ENCODE results near the gene HEY2. TPM values are rescaled to one million over a fixed set of nuclear protein-coding genes. Genes with fewer than 3 reads are reported as not detected.

The HEY2 gene
- total RNA-seq, 6 experiments from 2014 or later: not detected

DNA sequence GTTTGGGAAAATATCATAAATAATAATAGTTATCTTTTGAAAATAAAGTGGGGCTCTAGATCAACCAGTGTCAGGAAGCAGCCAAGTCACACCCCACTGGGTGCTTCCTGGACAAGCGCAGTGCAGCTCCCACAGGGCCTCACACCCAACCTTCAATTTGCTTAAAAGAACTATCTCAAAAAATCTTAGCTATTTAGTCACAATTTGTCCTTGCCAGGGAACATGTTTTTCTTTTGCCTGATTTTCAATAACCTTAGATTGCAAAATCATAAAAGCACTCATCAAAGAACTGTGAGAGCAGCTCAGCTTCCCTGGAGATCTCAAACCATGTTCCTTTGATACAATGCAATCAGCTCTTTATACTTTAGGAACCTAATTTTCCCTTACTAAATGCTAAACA is 39.7 kb downstream of the HEY2 start:
- Mint-ChIP-seq H3K27ac (peak overlapping the region; percentile 97), H3K4me3 (peak overlapping the region; percentile 89; the same call in 1 of the 2 replicates), H3K4me1 (ENCODE audit: low read depth) (peaks cover 46% of the 10 kb centered on the region), H3K36me3 (ENCODE audit: low read depth) (no peaks in the 10 kb centered on the region), H3K9me3 (no peaks in the 10 kb centered on the region), H3K27me3 (ENCODE audit: insufficient read depth) (no peaks in the 10 kb centered on the region; the same call in 1 of the 2 replicates)
- TF ChIP-seq, protein P1, sequence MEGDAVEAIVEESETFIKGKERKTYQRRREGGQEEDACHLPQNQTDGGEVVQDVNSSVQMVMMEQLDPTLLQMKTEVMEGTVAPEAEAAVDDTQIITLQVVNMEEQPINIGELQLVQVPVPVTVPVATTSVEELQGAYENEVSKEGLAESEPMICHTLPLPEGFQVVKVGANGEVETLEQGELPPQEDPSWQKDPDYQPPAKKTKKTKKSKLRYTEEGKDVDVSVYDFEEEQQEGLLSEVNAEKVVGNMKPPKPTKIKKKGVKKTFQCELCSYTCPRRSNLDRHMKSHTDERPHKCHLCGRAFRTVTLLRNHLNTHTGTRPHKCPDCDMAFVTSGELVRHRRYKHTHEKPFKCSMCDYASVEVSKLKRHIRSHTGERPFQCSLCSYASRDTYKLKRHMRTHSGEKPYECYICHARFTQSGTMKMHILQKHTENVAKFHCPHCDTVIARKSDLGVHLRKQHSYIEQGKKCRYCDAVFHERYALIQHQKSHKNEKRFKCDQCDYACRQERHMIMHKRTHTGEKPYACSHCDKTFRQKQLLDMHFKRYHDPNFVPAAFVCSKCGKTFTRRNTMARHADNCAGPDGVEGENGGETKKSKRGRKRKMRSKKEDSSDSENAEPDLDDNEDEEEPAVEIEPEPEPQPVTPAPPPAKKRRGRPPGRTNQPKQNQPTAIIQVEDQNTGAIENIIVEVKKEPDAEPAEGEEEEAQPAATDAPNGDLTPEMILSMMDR (IDR thresholded peaks at IDR 0.05): no peak
- DNase-seq: no peak

- no peaks in the 10 kb centered on the region; the same call in 1 of the 2 replicates for H3K27me3 Mint-ChIP-seq (ENCODE audit: insufficient read depth)
- TF ChIP-seq, protein P1 (IDR thresholded peaks at IDR 0.05): no peak
- no peaks in the 10 kb centered on the region for H3K9me3 Mint-ChIP-seq
- peak; percentile 26 for DNase-seq
- H3K4me3 Mint-ChIP-seq: peak overlapping the region; percentile 89
- peaks cover 46% of the 10 kb centered on the region for H3K4me1 Mint-ChIP-seq (ENCODE audit: low read depth)
- H3K36me3 Mint-ChIP-seq (ENCODE audit: low read depth): no peaks in the 10 kb centered on the region
- peak overlapping the region; percentile 97 for H3K27ac Mint-ChIP-seq
These were observed 40.3 kb downstream of the HEY2 start for GRCh38 chr6:125789576-125790357.

GRCh38 chr6:125790358-125791150 is 41.1 kb downstream of the HEY2 start, which contains the start of gene NCOA7:
TSS of gene NCOA7 (plus strand) at chr6:125790960. CDS start at chr6:125815355, 24,395 bp downstream.
- Mint-ChIP-seq H3K4me3 (peak within 1 kb of the TSS; percentile 99), H3K27ac (peak within 1 kb of the TSS; percentile 97), H3K27me3 (ENCODE audit: insufficient read depth) (no peaks in the 10 kb centered on the region; the same call in 1 of the 2 replicates), H3K36me3 (ENCODE audit: low read depth) (no peaks in the 10 kb centered on the region), H3K9me3 (no peaks in the 10 kb centered on the region), H3K4me1 (ENCODE audit: low read depth) (peaks cover 53% of the 10 kb centered on the region)
- TF ChIP-seq, protein P1 (IDR thresholded peaks at IDR 0.05): peak; percentile 33; the same call in 1 of the 2 replicates
- DNase-seq: peak; percentile 43

DNA sequence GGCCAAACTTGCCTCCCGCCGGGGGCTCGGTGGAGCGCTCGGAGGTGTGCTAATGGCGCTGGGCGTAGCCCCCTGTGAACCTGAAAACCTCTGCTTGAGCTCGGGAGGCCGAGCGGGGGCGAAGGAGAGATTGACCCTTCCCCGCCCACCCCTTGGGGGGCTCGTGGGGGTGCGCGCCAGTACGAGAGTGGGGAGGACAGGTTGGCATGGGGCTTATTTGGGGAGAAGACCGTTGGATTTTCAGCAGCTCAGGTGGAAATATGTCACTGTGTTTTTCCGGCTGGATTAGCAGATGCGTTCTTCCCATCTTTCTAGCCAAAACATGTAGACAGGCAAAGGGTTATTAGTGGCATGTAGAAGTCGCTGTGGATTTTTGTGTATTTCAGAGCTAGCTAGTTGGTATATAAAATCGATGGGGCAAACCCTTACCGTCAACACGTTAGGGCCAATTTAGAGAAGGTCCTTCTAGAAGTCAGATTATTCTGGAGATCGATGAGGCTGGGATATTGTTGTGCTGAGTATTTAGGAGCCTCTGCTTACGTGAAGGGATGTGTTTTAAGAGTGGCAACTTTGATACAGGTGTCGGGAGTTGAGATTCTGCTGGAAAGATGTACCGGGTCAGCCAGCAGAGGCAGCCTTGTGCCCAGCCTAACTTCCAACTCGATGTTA is 41.9 kb downstream of the HEY2 start:
- Mint-ChIP-seq H3K4me3 (peak overlapping the region; percentile 99), H3K27ac (peak overlapping the region; percentile 81), H3K9me3 (no peaks in the 10 kb centered on the region), H3K4me1 (ENCODE audit: low read depth) (peaks cover 56% of the 10 kb centered on the region), H3K36me3 (ENCODE audit: low read depth) (no peaks in the 10 kb centered on the region), H3K27me3 (ENCODE audit: insufficient read depth) (no peaks in the 10 kb centered on the region; the same call in 1 of the 2 replicates)
- DNase-seq: peak; percentile 59
- TF ChIP-seq, protein P1 (IDR thresholded peaks at IDR 0.05): peak; percentile 72; the same call in 1 of the 2 replicates

DNA sequence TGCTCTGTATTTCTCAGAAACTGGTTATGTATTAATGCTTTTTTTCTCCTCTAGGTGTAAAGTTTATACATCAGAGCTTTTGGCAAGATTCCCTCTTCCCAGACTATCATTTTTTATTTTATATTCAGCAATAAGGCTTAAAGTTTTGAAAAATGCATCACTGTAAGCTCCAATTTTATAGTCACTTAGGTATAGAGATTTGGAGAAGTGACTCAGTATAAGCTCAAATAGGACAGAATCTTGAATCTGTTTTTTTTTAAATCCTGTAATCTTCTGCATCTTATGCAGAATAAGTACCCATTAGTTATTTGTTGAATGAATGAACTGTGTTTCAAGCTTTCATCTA is 42.4 kb downstream of the HEY2 start:
- H3K4me3 Mint-ChIP-seq: peak overlapping the region; percentile 99
- H3K27ac Mint-ChIP-seq: peak overlapping the region; percentile 81
- DNase-seq: no peak
- peaks cover 56% of the 10 kb centered on the region for H3K4me1 Mint-ChIP-seq (ENCODE audit: low read depth)
- H3K27me3 Mint-ChIP-seq (ENCODE audit: insufficient read depth): no peaks in the 10 kb centered on the region; the same call in 1 of the 2 replicates
- no peaks in the 10 kb centered on the region for H3K36me3 Mint-ChIP-seq (ENCODE audit: low read depth)
- TF ChIP-seq, protein P1 (IDR thresholded peaks at IDR 0.05): peak; percentile 12
- no peaks in the 10 kb centered on the region for H3K9me3 Mint-ChIP-seq
